Right atrium auricular region (tissue), 2 donors: ENCODE data around the gene MICA. TPM values are rescaled to one million over a fixed set of nuclear protein-coding genes. Genes with fewer than 3 reads are reported as not detected.
"Not testable (repeated sequence)": the region's sequence is repeated elsewhere in the genome, so short reads cannot be mapped to it uniquely, and the experiment has no call there.

Experiments used
- DNase-seq: peaks from one replicate; pipeline ENCODE4 v3.0.0-alpha.2; 2019; ENCODE audit warnings: low spot score
- H3K27ac ChIP-seq, 2 donors: fragments of 200-600 bp; sonication (generic); 1 replicate in 1 of 2; 2 replicates in 1 of 2; pipeline ENCODE4 v1.5.1; 2016 to 2019
- H3K27me3 ChIP-seq, 2 donors: fragments of 200-600 bp; sonication (generic); one replicate each; pipeline versions ENCODE4 v1.5.1 to v1.6.0; 2017 to 2019
- H3K36me3 ChIP-seq: fragments of 200-600 bp; sonication (generic); one replicate; pipeline ENCODE4 v1.5.1; 2016
- H3K4me1 ChIP-seq, 2 donors: fragments of 200-600 bp; sonication (generic); one replicate each; pipeline versions ENCODE4 v1.5.1 to v1.6.0; 2017 to 2019
- H3K4me3 ChIP-seq, 2 donors: fragments of 200-600 bp; sonication (generic); 1 replicate in 1 of 2; 2 replicates in 1 of 2; pipeline ENCODE4 v1.5.1; 2017 to 2019; ENCODE audit warnings: mild to moderate bottlenecking in 1 of 2, moderate library complexity in 1 of 2
- H3K9me3 ChIP-seq, 2 donors: fragments of 200-600 bp; sonication (generic); one replicate each; pipeline ENCODE4 v1.5.1; 2019
- total RNA-seq, 2 donors: library from RNA; depleted of rRNA; stranded (reverse); fragments of >200 nt; gene quantifications; one replicate each; pipeline ENCODE4 v1.1.0, GENCODE V29; 2016
- TF ChIP-seq, protein P1 (sequence below), 2 donors: fragments of 200-600 bp; sonication (generic); IDR thresholded peaks; one replicate each; pipeline ENCODE4 v1.5.1; 2019; ENCODE audit warnings: antibody characterized with exemption in 2 of 2

The MICA gene
- total RNA-seq, 2 donors from 2014 or later, result 11.1 to 15.1 TPM

GRCh38 chr6:31396422-31397152, 6.8 kb upstream of the MICA start:
- no peak overlapping the region for H3K4me3 ChIP-seq
- no peak overlapping the region for H3K27ac ChIP-seq
- no peaks in the 10 kb centered on the region for H3K27me3 ChIP-seq
- no peaks in the 10 kb centered on the region for H3K9me3 ChIP-seq
- no peaks in the 10 kb centered on the region for H3K36me3 ChIP-seq
- H3K4me1 ChIP-seq, result peaks cover 0 to 32% of the 10 kb centered on the region in 2 donors
- peak; percentile 87 for DNase-seq
- TF ChIP-seq, protein P1, sequence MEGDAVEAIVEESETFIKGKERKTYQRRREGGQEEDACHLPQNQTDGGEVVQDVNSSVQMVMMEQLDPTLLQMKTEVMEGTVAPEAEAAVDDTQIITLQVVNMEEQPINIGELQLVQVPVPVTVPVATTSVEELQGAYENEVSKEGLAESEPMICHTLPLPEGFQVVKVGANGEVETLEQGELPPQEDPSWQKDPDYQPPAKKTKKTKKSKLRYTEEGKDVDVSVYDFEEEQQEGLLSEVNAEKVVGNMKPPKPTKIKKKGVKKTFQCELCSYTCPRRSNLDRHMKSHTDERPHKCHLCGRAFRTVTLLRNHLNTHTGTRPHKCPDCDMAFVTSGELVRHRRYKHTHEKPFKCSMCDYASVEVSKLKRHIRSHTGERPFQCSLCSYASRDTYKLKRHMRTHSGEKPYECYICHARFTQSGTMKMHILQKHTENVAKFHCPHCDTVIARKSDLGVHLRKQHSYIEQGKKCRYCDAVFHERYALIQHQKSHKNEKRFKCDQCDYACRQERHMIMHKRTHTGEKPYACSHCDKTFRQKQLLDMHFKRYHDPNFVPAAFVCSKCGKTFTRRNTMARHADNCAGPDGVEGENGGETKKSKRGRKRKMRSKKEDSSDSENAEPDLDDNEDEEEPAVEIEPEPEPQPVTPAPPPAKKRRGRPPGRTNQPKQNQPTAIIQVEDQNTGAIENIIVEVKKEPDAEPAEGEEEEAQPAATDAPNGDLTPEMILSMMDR (IDR thresholded peaks at IDR 0.05), result peak; percentile 84 to 96

DNA sequence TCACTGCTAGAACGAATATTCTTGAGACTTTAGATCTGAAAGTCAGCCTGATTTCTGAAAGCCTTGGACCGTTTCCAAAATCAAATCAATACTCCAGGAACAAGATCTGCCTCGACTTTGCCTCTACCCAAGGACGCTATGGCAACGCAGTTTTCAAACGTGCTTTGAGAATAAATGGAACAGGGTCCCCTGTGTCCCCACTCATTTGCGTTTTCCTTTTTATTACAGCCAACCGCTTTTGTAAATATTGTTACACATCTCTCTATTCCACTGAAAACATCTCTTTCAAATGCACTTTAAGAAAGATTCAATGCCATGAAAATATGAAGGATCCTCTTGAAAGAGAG, 6.3 kb upstream of the MICA start:
- not testable (repeated sequence) for H3K4me3 ChIP-seq, H3K27me3 ChIP-seq, DNase-seq, H3K27ac ChIP-seq, H3K36me3 ChIP-seq, H3K9me3 ChIP-seq
- H3K4me1 ChIP-seq, result peaks cover 0 to 37% of the 10 kb centered on the region in 2 donors
- TF ChIP-seq, protein P1 (IDR thresholded peaks at IDR 0.05), result peak in 1 of 2 donors; percentile 34

DNA sequence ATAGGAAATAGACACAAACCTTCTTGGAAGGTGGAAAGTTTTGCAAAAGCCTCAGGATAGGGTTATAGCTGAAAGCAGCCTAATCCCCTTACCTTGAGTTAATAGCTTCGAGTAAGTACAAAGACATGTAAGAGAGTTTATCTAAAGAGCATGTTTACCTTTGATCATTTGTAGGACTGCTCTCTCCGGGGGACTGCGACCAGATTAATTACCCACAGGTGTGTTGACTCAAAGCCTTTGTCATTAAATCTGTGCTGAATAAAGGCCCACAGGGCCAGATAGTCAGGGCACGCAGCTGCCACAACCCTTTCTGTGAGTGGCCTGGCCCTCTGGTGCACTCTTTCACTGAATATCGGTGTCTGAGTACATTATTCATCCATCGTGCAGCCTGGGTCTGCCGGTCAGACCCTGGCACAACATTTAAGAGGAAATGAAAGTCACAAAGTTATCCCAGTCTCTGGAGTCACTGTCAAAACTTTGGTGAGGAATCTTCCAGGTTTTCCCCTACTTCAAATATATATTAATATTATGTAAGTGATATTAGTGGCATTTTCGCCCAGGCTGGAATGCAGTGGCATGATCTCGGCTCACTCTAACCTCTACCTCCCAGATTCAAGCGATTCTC, 5.4 kb upstream of the MICA start:
- no peak for DNase-seq
- TF ChIP-seq, protein P1 (IDR thresholded peaks at IDR 0.05), result no peak
- no peak overlapping the region for H3K4me3 ChIP-seq
- no peaks in the 10 kb centered on the region for H3K9me3 ChIP-seq
- H3K4me1 ChIP-seq, result peaks cover 0 to 46% of the 10 kb centered on the region in 2 donors
- H3K27ac ChIP-seq, result no peak overlapping the region
- no peaks in the 10 kb centered on the region for H3K36me3 ChIP-seq
- H3K27me3 ChIP-seq, result no peaks in the 10 kb centered on the region

DNA sequence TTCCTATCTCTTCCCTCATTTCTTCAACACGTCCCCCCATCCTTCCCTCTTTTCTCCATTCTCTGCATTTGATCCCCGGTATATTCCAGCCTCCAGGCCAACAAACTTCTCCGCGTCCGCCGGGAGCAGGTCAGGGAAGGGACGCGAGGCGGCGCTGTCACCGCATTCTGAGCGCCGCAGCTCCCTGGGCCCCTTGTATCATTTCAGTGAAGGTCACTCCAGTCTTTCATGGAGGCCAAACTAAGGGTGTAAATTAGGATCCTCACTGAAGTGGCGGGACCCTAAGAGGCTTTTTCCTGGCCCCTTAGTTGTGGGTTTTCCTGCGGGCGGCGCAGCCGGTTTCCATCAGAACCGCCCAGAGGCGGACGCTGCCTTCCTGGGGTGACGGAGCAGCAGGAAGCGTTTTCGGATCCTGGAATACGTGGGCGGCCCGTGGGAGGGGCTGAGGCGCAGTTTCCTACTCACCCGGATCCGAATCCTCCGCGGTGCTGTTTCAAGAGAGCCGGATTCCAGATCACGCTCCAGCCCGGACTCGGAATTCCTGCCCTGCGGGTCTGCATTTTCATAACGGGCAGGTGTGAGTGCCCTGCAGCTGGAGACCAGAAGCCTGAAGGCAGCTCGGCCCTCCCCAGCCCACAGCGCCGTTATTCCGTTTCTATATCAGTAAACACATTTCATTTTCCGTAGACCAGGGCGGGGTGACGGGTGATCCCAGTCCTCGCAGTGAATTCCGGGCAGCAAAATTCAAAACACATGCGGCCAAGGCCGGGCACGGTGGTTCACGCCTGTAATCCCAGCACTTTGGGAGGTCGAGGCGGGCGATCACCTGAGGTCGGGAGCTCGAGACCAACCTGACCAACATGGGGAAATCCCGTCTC, 3.6 kb upstream of the MICA start:
- TF ChIP-seq, protein P1 (IDR thresholded peaks at IDR 0.05), result peak; percentile 71 to 91
- Histone ChIP-seq H3K36me3 (no peaks in the 10 kb centered on the region), H3K27me3 (no peaks in the 10 kb centered on the region), H3K27ac (peak overlapping the region; percentile 99), H3K4me1 (peaks cover 0 to 60% of the 10 kb centered on the region in 2 donors), H3K4me3 (peak overlapping the region; percentile 75 to 83), H3K9me3 (no peaks in the 10 kb centered on the region)
- peak; percentile 95 for DNase-seq

DNA sequence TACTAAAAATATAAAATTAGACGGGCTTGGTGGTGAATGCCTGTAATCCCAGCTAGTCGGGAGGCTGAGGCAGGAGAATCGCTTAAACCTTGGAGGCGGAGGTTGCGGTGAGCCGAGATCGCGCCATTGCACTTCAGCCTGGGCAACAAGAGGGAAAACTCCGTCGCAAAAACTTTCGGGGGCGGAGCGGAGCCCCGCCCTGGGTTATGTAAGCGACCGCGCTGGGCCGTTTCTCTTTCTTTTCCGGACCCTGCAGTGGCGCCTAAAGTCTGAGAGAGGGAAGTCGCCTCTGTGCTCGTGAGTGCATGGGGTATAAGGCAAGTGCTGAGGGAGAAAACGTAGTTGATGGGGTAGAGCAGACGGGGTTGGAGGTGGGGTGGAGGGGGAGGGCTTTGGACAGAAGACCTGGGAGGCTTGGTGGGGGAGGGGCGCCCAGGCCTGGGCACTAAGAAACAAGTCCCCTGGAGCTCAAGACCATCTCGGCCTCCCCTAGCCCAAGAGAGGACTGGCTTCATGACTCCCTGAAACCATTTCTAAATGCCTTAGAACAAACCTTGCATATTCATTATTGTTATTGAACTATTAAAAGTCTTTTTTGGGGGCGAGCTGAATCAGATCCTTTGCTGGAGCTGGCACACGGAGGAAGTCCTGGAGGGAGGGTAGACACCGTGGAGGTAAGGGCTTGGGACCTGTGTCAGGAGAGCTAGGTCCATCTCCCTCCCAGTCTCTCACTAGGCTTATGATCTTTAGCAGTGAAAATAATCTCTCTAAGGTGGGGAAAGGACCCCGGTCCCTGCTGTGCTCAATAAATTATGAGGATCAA, 2.7 kb upstream of the MICA start:
- peaks cover 0 to 63% of the 10 kb centered on the region in 2 donors for H3K4me1 ChIP-seq
- TF ChIP-seq, protein P1 (IDR thresholded peaks at IDR 0.05), result no peak
- peak; percentile 91 for DNase-seq
- no peaks in the 10 kb centered on the region for H3K9me3 ChIP-seq
- no peaks in the 10 kb centered on the region for H3K27me3 ChIP-seq
- H3K36me3 ChIP-seq, result no peaks in the 10 kb centered on the region
- H3K4me3 ChIP-seq, result peak overlapping the region; percentile 75 to 83
- H3K27ac ChIP-seq, result peak overlapping the region; percentile 99
